Calu3 (cell line): ENCODE results near the gene CHN1. TPM values are rescaled to one million over a fixed set of nuclear protein-coding genes. Genes with fewer than 3 reads are reported as not detected.

Experiments
- BruUV-seq: library from RNA; stranded (reverse); fragments of 400-500 nt; replicated peaks from 2 replicates; lab custom pipeline; 2021; lab: Mats Ljungman, UMichigan
- CTCF ChIA-PET: fragments of 300-600 bp; sonication (Branson Sonifier 250); formaldehyde crosslinking; loops from one replicate; lab custom pipeline; 2022; ENCODE audit warnings: antibody characterized with exemption; lab: Charles Lee
- DNase-seq: peaks from one replicate; pipeline ENCODE4 v3.0.0; 2022
- H3K27ac Mint-ChIP-seq: one replicate; pipeline ENCODE4 v1.8.0; 2022; ENCODE audit warnings: mixed read lengths; ENCODE audit not compliant: unreplicated experiment
- H3K27me3 Mint-ChIP-seq: one replicate; pipeline ENCODE4 v1.8.0; 2022; ENCODE audit warnings: mixed read lengths; ENCODE audit not compliant: unreplicated experiment
- H3K36me3 Mint-ChIP-seq: one replicate; pipeline ENCODE4 v1.8.0; 2022; ENCODE audit warnings: mild to moderate bottlenecking, moderate library complexity, mixed read lengths; ENCODE audit not compliant: insufficient read depth, unreplicated experiment
- H3K4me1 Mint-ChIP-seq: one replicate; pipeline ENCODE4 v1.8.0; 2022; ENCODE audit warnings: mild to moderate bottlenecking, low read depth, mixed read lengths; ENCODE audit not compliant: unreplicated experiment
- H3K4me3 Mint-ChIP-seq: one replicate; pipeline ENCODE4 v1.8.0; 2022; ENCODE audit warnings: mild to moderate bottlenecking, low read depth, moderate library complexity, mixed read lengths; ENCODE audit not compliant: unreplicated experiment
- H3K9me3 Mint-ChIP-seq: one replicate; pipeline ENCODE4 v1.8.0; 2022; ENCODE audit warnings: low read depth, mixed read lengths; ENCODE audit not compliant: unreplicated experiment
- CTCF ChIP-seq: fragments of 200-600 bp; IDR thresholded peaks from one replicate; pipeline ENCODE4 v1.8.0; 2022; ENCODE audit warnings: antibody characterized with exemption; ENCODE audit not compliant: unreplicated experiment
- intact Hi-C: fragments of 100-400 bp; cut with micrococcal nuclease; formaldehyde crosslinking; loops from one replicate; pipeline ENCODE4 v1.10.0; 2022; ENCODE audit not compliant: unreplicated experiment
- total RNA-seq: library from RNA; stranded (reverse); gene quantifications from 2 replicates; pipeline ENCODE4 v1.2.3, GENCODE V29; 2022

The CHN1 gene
- total RNA-seq, 1 experiment from 2014 or later, result 2.4 TPM

GRCh38 chr2:174759381-174760065, 245.7 kb downstream of the CHN1 start:
- Mint-ChIP-seq H3K27ac (no peak overlapping the region), H3K4me3 (no peak overlapping the region), H3K9me3 (no peaks in the 10 kb centered on the region), H3K4me1 (no peaks in the 10 kb centered on the region), H3K36me3 (no peaks in the 10 kb centered on the region), H3K27me3 (no peaks in the 10 kb centered on the region)
- TF ChIP-seq CTCF, result no peak
- intact Hi-C loops, result no loop called here
- no TSS peak for BruUV-seq
- DNase-seq, result no peak
- CTCF ChIA-PET, result no interaction called here

- H3K27ac Mint-ChIP-seq, result no peak overlapping the region
- intact Hi-C loops, result no loop called here
- no peak for TF ChIP-seq CTCF
- H3K27me3 Mint-ChIP-seq, result no peaks in the 10 kb centered on the region
- CTCF ChIA-PET, result no interaction called here
- DNase-seq, result no peak
- H3K36me3 Mint-ChIP-seq, result no peaks in the 10 kb centered on the region
- H3K4me3 Mint-ChIP-seq, result no peak overlapping the region
- no peaks in the 10 kb centered on the region for H3K9me3 Mint-ChIP-seq
- no peaks in the 10 kb centered on the region for H3K4me1 Mint-ChIP-seq
- no TSS peak for BruUV-seq
Measured at GRCh38 chr2:174756743-174757142, 248.4 kb downstream of the CHN1 start.

GRCh38 chr2:174753038-174753633, 252.0 kb downstream of the CHN1 start:
- intact Hi-C loops, result no loop called here
- Mint-ChIP-seq H3K27me3 (no peaks in the 10 kb centered on the region), H3K4me1 (no peaks in the 10 kb centered on the region), H3K9me3 (no peaks in the 10 kb centered on the region), H3K27ac (no peak overlapping the region), H3K4me3 (no peak overlapping the region), H3K36me3 (no peaks in the 10 kb centered on the region)
- no peak for DNase-seq
- no peak for TF ChIP-seq CTCF
- CTCF ChIA-PET, result interaction anchor here (0.7 kb wide), 1 partner anchor 56 kb away, joined by 5 read pairs; no protein-coding TSS in a partner anchor
- no TSS peak for BruUV-seq

- no peak overlapping the region for H3K4me3 Mint-ChIP-seq
- H3K27me3 Mint-ChIP-seq, result no peaks in the 10 kb centered on the region
- DNase-seq, result no peak
- H3K36me3 Mint-ChIP-seq, result no peaks in the 10 kb centered on the region
- no peaks in the 10 kb centered on the region for H3K9me3 Mint-ChIP-seq
- CTCF ChIA-PET, result interaction anchor here (0.7 kb wide), 1 partner anchor 55 kb away, joined by 5 read pairs; no protein-coding TSS in a partner anchor
- no peak overlapping the region for H3K27ac Mint-ChIP-seq
- intact Hi-C loops, result no loop called here
- H3K4me1 Mint-ChIP-seq, result no peaks in the 10 kb centered on the region
- BruUV-seq, result no TSS peak
- no peak for TF ChIP-seq CTCF
Measured at GRCh38 chr2:174752403-174753037, 252.7 kb downstream of the CHN1 start.
